HFF-Myc (cell line): ENCODE measurements around the gene RFX2.

Experiments
- DNase-seq: peaks from one replicate; pipeline ENCODE4 v3.0.0-alpha.2; 2011; ENCODE audit warnings: low read depth; ENCODE audit errors: extremely low read depth
- H3K4me3 ChIP-seq: replicated peaks from 2 replicates; pipeline ENCODE4 v1.5.1; 2011; ENCODE audit warnings: low read depth, mild to moderate bottlenecking, control low read depth, low read length
- TF ChIP-seq, protein P1 (sequence below): IDR thresholded peaks from 2 replicates; pipeline ENCODE4 v1.5.1; 2012; ENCODE audit warnings: mild to moderate bottlenecking, low read depth, low read length, control low read depth; ENCODE audit errors: missing control alignments

The RFX2 gene

DNA sequence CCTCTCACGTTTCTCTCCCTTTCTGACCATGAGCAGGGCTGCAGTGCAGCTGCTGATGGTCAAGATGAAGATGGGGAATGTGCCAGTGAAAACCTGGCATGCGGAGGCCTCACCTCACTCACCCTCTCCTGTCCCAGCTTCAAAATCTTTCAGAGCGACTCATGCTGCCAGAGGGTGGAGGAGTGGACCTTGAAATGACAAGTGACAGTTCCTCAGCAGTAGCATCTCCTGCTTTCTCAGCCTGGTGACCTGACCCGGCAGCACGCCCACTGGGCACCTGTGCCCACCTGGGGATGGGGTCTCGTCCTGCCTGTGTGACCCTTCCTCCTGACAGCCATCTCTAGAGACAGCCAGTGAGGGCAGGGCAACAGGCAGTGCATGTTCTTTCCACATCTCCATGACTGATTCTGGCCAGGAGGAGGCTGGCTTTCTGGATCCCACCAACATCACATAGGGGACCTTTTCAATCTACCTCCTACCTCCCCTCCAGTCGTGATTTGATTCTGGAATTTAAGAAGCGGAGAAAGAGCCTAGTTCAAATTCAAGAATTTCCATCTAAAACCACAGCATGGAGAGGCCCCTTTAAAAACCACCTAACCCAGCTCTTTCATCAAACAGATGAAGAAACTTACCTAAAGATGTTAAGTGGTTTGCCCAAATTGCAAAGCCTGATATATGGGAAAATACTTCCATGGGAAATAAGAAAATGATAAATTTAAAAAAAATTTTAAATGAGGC lies 45.8 kb downstream of the RFX2 start:
- H3K4me3 ChIP-seq, result no peak overlapping the region
- TF ChIP-seq, protein P1, sequence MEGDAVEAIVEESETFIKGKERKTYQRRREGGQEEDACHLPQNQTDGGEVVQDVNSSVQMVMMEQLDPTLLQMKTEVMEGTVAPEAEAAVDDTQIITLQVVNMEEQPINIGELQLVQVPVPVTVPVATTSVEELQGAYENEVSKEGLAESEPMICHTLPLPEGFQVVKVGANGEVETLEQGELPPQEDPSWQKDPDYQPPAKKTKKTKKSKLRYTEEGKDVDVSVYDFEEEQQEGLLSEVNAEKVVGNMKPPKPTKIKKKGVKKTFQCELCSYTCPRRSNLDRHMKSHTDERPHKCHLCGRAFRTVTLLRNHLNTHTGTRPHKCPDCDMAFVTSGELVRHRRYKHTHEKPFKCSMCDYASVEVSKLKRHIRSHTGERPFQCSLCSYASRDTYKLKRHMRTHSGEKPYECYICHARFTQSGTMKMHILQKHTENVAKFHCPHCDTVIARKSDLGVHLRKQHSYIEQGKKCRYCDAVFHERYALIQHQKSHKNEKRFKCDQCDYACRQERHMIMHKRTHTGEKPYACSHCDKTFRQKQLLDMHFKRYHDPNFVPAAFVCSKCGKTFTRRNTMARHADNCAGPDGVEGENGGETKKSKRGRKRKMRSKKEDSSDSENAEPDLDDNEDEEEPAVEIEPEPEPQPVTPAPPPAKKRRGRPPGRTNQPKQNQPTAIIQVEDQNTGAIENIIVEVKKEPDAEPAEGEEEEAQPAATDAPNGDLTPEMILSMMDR, result no peak
- no peak for DNase-seq

DNA sequence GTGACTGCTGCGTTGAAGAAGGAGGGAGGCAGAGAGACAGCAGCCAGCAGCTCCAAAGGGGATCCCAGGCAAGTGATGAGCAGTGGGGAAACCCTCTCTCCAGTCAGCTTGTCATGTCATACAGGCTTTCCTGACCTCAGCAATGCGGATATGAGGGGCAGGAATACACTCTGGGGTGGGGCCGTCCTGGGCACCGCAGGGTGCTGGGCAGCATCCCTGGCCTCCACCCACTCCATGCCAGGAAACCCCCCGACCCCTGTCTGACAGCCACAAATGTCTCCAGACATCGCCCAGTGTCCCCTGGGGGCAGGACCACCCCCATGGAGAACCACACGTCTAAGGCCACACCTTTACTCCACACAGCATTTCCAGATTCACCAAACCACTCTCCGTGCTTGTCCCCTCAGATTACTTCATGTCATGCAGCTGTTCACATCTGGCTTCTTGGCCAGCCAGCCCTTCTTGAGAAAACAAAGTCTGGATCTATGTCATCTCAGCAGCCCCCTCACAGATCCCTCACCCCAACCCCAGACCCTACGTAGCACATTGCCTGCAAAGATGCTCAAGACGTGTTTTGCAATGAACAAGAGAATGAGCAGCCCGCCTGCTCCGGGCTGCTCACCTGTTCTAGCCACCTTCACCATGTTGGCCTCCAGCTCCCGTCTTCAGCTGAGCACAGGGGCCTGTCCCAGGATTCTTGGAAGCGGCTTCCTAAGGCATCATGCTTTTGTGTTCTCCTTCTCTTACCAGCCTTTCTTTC lies 46.5 kb downstream of the RFX2 start:
- TF ChIP-seq, protein P1, result no peak

DNA sequence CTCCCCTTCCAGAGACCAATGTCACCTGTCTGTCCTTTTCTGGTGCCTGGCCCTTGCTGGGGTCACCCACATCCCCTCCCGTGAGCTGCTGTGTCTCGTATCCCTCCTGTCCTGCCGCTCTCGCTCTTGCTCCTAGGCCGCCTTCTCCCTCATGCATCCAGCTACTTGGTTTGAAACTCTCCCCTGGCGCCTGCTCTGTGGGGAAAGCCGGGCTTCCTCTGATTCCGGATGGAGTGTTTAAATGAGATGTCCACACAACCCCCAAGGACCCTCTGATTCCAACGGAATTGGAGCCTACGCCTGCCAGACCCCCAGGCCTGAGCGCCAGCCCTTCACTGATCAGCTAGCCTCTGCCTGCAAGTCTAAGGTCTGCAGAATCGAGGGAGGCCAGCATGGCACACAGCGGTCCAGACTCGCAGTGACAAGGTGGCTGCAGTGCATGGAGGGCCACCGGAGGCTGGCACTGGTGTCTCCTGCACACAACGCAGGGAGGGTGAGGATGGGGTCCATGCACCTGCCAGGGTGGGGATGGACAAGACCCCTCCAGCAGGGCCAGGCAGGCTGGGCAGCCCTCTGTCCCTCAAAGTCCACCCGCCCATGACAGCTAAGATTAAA lies 47.2 kb downstream of the RFX2 start:
- no peak for DNase-seq
- no peak overlapping the region for H3K4me3 ChIP-seq
- TF ChIP-seq, protein P1, result no peak

More for the DNA sequence above, 46.5 kb downstream of the RFX2 start:
- H3K4me3 ChIP-seq, result no peak overlapping the region
- no peak for DNase-seq

DNA sequence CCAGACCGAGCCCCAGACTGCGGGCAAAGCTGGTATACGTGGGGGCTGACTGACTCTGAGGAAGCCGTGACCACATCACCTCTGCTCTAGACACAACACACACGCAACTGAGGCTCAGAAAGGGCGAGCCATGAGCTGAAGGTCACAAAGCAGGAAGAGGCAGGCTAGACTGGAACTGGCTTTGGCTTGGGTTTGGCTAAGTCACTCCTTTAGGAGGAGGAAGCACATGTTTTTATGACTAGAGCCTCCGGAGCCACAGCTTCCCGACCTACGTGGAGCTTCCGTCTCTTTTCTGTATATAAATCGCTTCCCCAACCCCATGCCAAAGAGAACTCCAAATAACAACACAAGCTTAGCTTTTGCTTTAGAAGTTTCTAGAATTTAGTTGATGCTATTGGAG lies 48.0 kb downstream of the RFX2 start:
- no peak for DNase-seq
- H3K4me3 ChIP-seq, result no peak overlapping the region
- TF ChIP-seq, protein P1, result no peak

DNA sequence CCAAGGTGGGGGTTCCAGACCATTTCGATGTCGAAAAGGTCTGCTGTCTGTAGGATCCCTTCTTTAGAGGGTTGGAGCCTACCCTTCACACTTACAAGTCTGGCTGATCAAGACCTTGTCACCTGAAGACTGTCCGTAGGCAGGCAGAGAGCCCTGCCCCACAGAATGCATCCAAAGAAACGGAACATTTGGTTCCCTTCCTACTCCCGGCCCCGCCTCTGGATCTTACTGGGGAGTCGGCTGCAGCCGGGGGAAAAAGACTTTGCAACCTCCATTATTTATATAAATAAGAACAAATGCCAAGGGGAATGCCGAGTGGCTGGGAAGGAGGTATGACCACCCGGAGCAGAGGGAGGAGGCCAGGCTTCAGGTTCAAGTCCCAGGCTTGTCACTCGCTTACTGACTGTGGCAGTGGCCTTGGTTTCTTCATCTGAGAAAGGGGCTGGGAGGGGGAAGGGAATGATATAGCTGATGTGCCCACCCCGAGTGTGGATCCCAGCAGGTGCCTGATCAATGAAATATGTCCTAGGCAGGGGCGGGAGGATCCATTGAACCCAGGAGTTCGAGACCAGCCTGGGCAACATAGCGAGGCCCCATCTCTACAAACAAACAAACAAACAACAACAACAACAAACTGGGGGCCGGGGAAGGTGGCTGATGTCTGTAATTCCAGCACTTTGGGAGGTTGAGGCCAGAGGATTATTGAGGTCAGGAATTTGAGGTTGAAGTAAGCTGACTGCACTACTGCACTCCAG lies 48.7 kb downstream of the RFX2 start:
- TF ChIP-seq, protein P1, result no peak
- no peak overlapping the region for H3K4me3 ChIP-seq
- DNase-seq, result no peak

DNA sequence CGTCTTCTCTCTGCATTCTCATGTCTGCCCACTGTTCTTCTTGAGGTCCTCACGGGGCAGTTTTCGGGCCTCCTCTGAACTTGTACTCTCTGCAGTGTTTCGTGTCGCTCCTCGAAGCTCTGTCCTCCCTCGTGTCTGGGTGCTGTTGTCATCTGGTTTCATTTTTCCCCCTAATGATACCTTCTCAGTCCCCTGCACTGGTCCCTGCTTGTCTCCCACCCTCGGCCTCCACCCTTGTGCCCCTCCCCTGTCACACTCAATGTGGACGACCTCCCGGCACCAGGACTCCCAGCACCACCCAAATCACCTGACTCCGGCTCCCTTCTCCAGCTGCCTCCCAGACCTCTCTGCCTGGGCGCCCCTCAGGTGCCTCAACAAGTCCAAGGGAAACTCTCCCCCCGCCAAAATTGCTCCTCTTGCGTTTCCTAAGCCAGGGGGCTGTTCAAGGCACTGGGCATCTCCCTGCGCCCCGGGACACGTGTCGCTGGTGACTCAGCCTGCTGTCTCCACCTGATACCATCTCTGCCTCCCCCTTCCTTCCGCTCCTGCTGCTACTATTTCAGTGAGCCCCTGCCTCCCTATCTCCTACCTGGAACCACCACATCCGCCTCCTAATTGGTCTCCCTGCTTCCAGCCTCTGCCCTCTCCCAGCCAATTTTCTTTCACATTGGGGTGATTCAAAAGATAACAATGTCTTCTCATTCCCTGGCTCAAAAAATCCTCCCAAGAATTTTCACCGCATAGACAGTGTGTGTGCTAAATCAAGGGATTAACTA lies 49.5 kb downstream of the RFX2 start:
- TF ChIP-seq, protein P1, result no peak
- DNase-seq, result no peak
- no peak overlapping the region for H3K4me3 ChIP-seq
